ENCODE data around the gene DLGAP3.

DLGAP3 gene

GRCh38 chr1:34867415-34867814 lies 62.0 kb downstream of the DLGAP3 start:
- Mint-ChIP-seq H3K36me3 (ENCODE audit: insufficient read depth) (peaks cover 11% of the 10 kb centered on the region), H3K27me3 (peaks cover 16% of the 10 kb centered on the region), H3K4me3 (peak overlapping the region; percentile 80), H3K9me3 (no peaks in the 10 kb centered on the region), H3K27ac (ENCODE audit: low read depth) (peak overlapping the region; percentile 29), H3K4me1 (peaks cover 38% of the 10 kb centered on the region)
- DNase-seq (ENCODE audit: low spot score in 2 of 2) (no peak), ATAC-seq (replicated peaks; ENCODE audit: extremely low read depth, poor library complexity, severe bottlenecking) (no peak)

DNA sequence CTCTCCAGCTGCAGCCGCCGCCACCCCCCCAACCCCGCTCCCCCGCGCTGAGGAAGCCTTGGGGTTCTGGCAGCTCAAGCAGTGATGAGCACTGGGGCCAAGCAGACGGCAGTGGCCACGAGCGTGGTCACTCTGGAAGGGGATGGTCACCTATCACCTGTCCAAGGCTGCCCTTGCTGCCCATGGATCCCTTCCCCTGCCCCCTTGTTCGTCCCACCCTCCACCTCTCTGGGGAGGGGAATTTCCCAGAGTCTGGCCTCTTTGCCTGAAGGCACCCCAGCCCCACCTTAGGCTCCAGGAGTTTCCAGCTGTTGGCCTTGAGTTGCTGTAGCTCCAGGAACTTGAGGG lies 62.7 kb downstream of the DLGAP3 start:
- Mint-ChIP-seq H3K4me3 (peak overlapping the region; percentile 80), H3K36me3 (ENCODE audit: insufficient read depth) (peaks cover 11% of the 10 kb centered on the region), H3K27ac (ENCODE audit: low read depth) (peak overlapping the region; percentile 82), H3K9me3 (no peaks in the 10 kb centered on the region), H3K27me3 (peaks cover 10% of the 10 kb centered on the region), H3K4me1 (peaks cover 39% of the 10 kb centered on the region)
- peak; percentile 20 for ATAC-seq (replicated peaks; ENCODE audit: extremely low read depth, poor library complexity, severe bottlenecking)
- no peak for DNase-seq (ENCODE audit: low spot score in 2 of 2)

- DNase-seq (ENCODE audit: low spot score in 2 of 2) (peak; percentile 86 to 96), ATAC-seq (replicated peaks; ENCODE audit: extremely low read depth, poor library complexity, severe bottlenecking) (peak; percentile 79)
- H3K27me3 Mint-ChIP-seq, result peaks cover 4% of the 10 kb centered on the region
- peaks cover 39% of the 10 kb centered on the region for H3K4me1 Mint-ChIP-seq
- peaks cover 11% of the 10 kb centered on the region for H3K36me3 Mint-ChIP-seq (ENCODE audit: insufficient read depth)
- H3K4me3 Mint-ChIP-seq, result peak overlapping the region; percentile 80
- H3K9me3 Mint-ChIP-seq, result no peaks in the 10 kb centered on the region
- peak overlapping the region; percentile 82 for H3K27ac Mint-ChIP-seq (ENCODE audit: low read depth)
Observed at GRCh38 chr1:34865981-34866761, 63.3 kb downstream of the DLGAP3 start.

GRCh38 chr1:34865573-34865972 lies 63.9 kb downstream of the DLGAP3 start:
- ATAC-seq (replicated peaks; ENCODE audit: extremely low read depth, poor library complexity, severe bottlenecking), result no peak
- Mint-ChIP-seq H3K27ac (ENCODE audit: low read depth) (peak overlapping the region; percentile 78), H3K36me3 (ENCODE audit: insufficient read depth) (peaks cover 11% of the 10 kb centered on the region), H3K4me1 (peaks cover 39% of the 10 kb centered on the region), H3K27me3 (no peaks in the 10 kb centered on the region), H3K4me3 (peak overlapping the region; percentile 80), H3K9me3 (no peaks in the 10 kb centered on the region)
- DNase-seq (ENCODE audit: low spot score in 2 of 2), result no peak

DNA sequence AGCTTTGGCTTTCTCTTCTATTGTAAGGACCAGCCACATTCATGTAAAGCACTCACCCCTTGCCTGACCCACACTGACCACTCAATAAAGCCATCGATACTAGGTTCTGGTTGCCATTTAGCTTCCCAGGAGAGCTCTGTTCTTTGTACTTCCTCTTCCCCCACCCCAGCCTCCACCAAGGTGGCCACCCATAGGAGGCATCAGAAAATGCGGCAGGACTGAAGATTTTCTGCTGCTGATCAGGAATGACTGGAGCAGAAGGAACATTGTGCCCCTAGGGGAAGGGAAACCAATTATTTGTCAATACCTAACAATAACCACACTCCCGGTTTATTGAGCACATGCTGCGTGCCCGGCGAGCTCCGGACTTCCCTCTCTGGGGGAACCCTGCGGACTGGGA lies 64.7 kb downstream of the DLGAP3 start:
- no peak for ATAC-seq (replicated peaks; ENCODE audit: extremely low read depth, poor library complexity, severe bottlenecking)
- Mint-ChIP-seq H3K4me3 (peak overlapping the region; percentile 80), H3K4me1 (peaks cover 47% of the 10 kb centered on the region), H3K27ac (ENCODE audit: low read depth) (peak overlapping the region; percentile 78), H3K9me3 (no peaks in the 10 kb centered on the region), H3K27me3 (no peaks in the 10 kb centered on the region), H3K36me3 (ENCODE audit: insufficient read depth) (peaks cover 8% of the 10 kb centered on the region)
- no peak for DNase-seq (ENCODE audit: low spot score in 2 of 2)

GRCh38 chr1:34863501-34863900 lies 65.9 kb downstream of the DLGAP3 start:
- Mint-ChIP-seq H3K9me3 (no peaks in the 10 kb centered on the region), H3K4me1 (peaks cover 55% of the 10 kb centered on the region), H3K27me3 (no peaks in the 10 kb centered on the region), H3K36me3 (ENCODE audit: insufficient read depth) (peaks cover 10% of the 10 kb centered on the region), H3K27ac (ENCODE audit: low read depth) (peak overlapping the region; percentile 78), H3K4me3 (peak overlapping the region; percentile 80)
- no peak for DNase-seq (ENCODE audit: low spot score in 2 of 2)
- no peak for ATAC-seq (replicated peaks; ENCODE audit: extremely low read depth, poor library complexity, severe bottlenecking)

DNA sequence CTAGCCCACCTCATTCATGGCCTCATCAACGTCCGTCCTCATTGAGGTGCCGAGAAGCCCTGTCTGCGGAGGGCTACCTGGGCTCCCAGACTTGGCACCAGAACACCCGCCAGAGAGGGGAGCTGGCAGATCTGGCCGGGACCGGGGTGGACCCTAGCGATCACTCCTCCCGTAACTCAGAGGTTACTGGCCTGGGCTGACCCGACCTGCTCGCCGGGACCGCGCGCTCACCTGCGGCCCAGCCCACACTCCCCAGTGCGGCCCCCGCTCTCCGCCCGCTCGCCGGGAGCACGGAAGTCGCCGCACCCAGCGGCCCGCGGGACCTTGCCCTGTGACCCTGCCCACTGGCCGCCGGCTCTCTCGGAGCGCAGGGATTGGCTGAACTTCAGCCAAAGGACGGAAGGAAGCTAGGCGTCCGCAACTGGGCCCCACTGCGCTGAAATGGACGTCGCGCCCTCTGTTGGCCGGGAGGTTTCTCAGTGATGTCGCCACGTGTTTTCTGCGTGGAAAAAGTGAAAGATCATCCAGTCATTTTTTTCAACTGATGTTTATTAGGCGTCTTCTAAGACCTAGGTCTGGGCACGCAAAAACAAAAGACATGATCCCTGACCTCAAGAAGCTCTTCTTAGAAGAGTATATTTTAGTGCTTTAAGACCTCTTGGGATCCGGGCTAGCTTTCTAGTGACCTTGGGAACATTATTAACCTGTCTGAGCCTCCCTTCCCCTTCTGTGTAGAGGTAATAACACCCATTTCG lies 69.8 kb downstream of the DLGAP3 start, which contains the start of gene SMIM12:
Gene SMIM12, minus strand, starts transcription at position 304 of the 755 bp plus-strand sequence. CDS start 3,772 bp downstream, outside the sequence.
- Mint-ChIP-seq H3K4me3 (peak within 1 kb of the TSS; percentile 91), H3K27me3 (no peaks in the 10 kb centered on the region), H3K27ac (ENCODE audit: low read depth) (peak within 1 kb of the TSS; percentile 94), H3K9me3 (no peaks in the 10 kb centered on the region), H3K4me1 (peaks cover 56% of the 10 kb centered on the region), H3K36me3 (ENCODE audit: insufficient read depth) (peaks cover 13% of the 10 kb centered on the region)
- peak; percentile 75 to 82 for DNase-seq (ENCODE audit: low spot score in 2 of 2)
- ATAC-seq (replicated peaks; ENCODE audit: extremely low read depth, poor library complexity, severe bottlenecking), result peak; percentile 87

DNA sequence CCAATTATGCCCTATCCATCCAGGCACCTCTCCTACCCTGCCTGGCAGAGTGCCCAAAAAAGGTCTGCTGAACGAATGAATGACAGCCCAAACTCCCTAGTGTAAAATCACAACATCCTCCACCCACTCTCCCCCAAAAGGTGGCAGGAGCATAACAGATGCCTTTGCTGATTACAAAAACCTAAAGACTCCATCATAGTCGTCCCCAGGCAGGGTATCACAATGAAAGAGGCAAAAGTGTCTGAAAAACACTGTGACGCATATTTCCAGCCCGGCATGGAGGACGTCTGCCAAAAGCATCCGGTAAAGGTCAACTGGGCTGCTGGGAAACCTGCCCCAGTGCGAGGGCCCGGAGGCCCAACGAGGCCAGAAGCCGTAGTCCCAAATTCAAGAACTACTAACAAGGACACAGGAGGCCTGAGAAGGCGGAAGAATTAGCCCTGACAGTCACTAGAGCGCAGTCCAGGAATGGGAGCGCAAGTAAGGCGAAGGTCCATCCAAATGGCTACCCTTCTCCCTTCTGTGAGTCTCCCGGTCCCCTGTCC lies 70.5 kb downstream of the DLGAP3 start:
- DNase-seq (ENCODE audit: low spot score in 2 of 2), result peak in 1 of 2 donors; percentile 19
- Mint-ChIP-seq H3K27me3 (no peaks in the 10 kb centered on the region), H3K4me3 (peak overlapping the region; percentile 91), H3K36me3 (ENCODE audit: insufficient read depth) (peaks cover 19% of the 10 kb centered on the region), H3K4me1 (peaks cover 49% of the 10 kb centered on the region), H3K9me3 (no peaks in the 10 kb centered on the region), H3K27ac (ENCODE audit: low read depth) (peak overlapping the region; percentile 94)
- peak; percentile 63 for ATAC-seq (replicated peaks; ENCODE audit: extremely low read depth, poor library complexity, severe bottlenecking)

DNA sequence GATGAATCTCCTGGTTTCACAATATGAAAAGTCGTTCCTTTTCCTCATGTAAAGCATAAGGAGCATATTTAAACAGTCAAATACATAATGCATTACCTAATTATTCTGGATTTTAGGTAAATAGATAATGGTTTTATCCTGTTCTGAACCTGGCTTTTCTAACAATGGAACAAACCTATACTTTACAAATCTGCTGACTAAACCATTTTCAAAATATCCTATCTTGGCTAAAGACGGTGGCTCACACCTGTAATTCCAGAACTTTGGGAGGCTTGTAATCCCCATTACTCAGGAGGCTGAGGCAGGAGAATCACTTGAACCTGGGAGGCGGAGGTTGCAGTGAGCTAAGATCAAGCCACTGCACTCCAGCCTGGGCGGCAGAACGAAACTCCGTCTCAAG lies 72.8 kb downstream of the DLGAP3 start:
- H3K4me3 Mint-ChIP-seq, result no peak overlapping the region
- no peaks in the 10 kb centered on the region for H3K27me3 Mint-ChIP-seq
- no peak for DNase-seq (ENCODE audit: low spot score in 2 of 2)
- H3K4me1 Mint-ChIP-seq, result peaks cover 43% of the 10 kb centered on the region
- H3K27ac Mint-ChIP-seq (ENCODE audit: low read depth), result no peak overlapping the region
- no peaks in the 10 kb centered on the region for H3K9me3 Mint-ChIP-seq
- no peak for ATAC-seq (replicated peaks; ENCODE audit: extremely low read depth, poor library complexity, severe bottlenecking)
- peaks cover 27% of the 10 kb centered on the region for H3K36me3 Mint-ChIP-seq (ENCODE audit: insufficient read depth)

DNA sequence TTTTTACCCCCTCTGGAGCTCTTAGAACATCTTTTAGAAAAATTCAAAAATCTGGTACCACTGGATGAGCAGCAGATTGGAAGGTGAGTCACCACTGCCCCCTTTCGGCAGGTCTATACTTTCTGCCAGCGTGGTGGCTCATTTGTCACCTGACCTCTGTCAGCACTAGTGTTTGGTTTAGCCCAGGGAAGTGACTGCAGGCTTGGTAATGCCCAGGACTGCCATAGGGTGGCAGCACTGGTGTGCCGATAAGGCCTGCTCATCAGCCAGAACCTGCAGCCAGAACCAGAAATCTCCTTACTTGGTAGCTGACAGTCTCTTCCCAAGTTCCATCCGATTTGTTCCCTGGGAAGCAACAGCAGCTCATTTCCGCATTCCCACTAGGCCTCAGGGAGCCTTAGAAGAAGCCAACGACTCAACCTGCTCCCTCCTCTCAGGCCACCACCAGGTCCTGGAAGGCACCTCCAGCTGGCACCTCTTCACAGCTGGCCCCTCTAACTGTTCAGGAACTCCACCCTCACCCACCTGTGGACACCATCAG lies 76.7 kb downstream of the DLGAP3 start:
- DNase-seq (ENCODE audit: low spot score in 2 of 2), result peak; percentile 81 to 89
- Mint-ChIP-seq H3K9me3 (no peaks in the 10 kb centered on the region), H3K27me3 (no peaks in the 10 kb centered on the region), H3K36me3 (ENCODE audit: insufficient read depth) (peaks cover 33% of the 10 kb centered on the region), H3K4me3 (no peak overlapping the region), H3K27ac (ENCODE audit: low read depth) (peak overlapping the region; percentile 67), H3K4me1 (peaks cover 34% of the 10 kb centered on the region)
- peak; percentile 100 for ATAC-seq (replicated peaks; ENCODE audit: extremely low read depth, poor library complexity, severe bottlenecking)

- Mint-ChIP-seq H3K27me3 (no peaks in the 10 kb centered on the region), H3K27ac (ENCODE audit: low read depth) (no peak overlapping the region), H3K36me3 (ENCODE audit: insufficient read depth) (peaks cover 33% of the 10 kb centered on the region), H3K4me1 (peaks cover 25% of the 10 kb centered on the region), H3K4me3 (no peak overlapping the region), H3K9me3 (no peaks in the 10 kb centered on the region)
- ATAC-seq (replicated peaks; ENCODE audit: extremely low read depth, poor library complexity, severe bottlenecking), result no peak
- no peak for DNase-seq (ENCODE audit: low spot score in 2 of 2)
Observed at GRCh38 chr1:34851431-34852105, 77.9 kb downstream of the DLGAP3 start.

- H3K27ac Mint-ChIP-seq (ENCODE audit: low read depth), result peak overlapping the region; percentile 42
- no peak overlapping the region for H3K4me3 Mint-ChIP-seq
- H3K27me3 Mint-ChIP-seq, result no peaks in the 10 kb centered on the region
- H3K9me3 Mint-ChIP-seq, result no peaks in the 10 kb centered on the region
- H3K36me3 Mint-ChIP-seq (ENCODE audit: insufficient read depth), result peaks cover 27% of the 10 kb centered on the region
- no peak for ATAC-seq (replicated peaks; ENCODE audit: extremely low read depth, poor library complexity, severe bottlenecking)
- H3K4me1 Mint-ChIP-seq, result peaks cover 25% of the 10 kb centered on the region
- no peak for DNase-seq (ENCODE audit: low spot score in 2 of 2)
Observed at GRCh38 chr1:34850382-34850781, 79.1 kb downstream of the DLGAP3 start.

Data from central memory CD8-positive, alpha-beta T cell (primary cell).